GM21619 (cell line): ENCODE data around the gene BRMS1L.
A peak's percentile ranks its signal among the peaks of the same experiment; 100 is the strongest.
"Not testable (repeated sequence)": the region's sequence is repeated elsewhere in the genome, so short reads cannot be mapped to it uniquely, and the experiment has no call there.

Experiments used
- ATAC-seq: cut with Tn5 transposase; IDR thresholded peaks from one replicate; pipeline ENCODE4 v1.9.1; 2021; ENCODE audit not compliant: unreplicated experiment

BRMS1L gene

DNA sequence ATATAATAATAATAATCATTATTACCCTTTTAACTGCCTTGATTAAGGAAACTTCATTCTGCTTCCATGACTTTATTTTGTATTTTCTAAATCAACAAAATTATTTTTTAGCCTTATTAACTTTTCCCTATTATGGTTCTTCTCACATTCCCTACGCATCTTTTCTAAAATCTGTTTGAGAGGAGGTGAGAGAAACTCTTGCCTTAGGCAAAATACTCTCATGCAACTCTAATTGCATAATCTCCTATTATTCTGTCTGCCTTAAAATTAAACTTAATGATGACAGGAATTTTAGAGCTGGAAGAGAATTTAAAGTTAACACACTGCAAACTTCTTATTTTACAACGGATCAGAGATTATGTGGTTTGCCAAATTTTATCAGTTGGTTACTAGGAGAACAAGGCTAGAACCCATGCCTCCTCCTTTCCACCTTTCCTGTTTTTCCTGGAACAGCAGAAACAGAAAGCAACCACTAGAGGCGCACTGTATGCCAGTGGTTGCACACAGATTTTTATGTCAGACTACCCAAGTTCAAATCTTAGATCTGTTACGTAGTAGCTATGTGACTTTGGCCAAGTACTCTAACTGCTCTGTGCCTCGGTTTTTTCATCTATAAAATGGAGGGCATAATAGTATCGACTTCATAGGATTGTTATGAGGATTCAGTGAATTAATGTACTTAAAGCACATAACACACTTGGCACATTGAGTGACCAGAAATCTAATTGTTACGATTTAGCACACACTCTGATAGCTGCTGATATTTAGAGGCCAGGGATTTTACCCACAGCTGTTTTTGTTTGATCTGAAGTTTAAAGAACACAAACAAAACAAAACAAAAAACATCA is 4.3 kb upstream of the BRMS1L start:
- ATAC-seq: no peak

- no peak for ATAC-seq
These were observed 3.6 kb upstream of the BRMS1L start for GRCh38 chr14:35822501-35822900.

DNA sequence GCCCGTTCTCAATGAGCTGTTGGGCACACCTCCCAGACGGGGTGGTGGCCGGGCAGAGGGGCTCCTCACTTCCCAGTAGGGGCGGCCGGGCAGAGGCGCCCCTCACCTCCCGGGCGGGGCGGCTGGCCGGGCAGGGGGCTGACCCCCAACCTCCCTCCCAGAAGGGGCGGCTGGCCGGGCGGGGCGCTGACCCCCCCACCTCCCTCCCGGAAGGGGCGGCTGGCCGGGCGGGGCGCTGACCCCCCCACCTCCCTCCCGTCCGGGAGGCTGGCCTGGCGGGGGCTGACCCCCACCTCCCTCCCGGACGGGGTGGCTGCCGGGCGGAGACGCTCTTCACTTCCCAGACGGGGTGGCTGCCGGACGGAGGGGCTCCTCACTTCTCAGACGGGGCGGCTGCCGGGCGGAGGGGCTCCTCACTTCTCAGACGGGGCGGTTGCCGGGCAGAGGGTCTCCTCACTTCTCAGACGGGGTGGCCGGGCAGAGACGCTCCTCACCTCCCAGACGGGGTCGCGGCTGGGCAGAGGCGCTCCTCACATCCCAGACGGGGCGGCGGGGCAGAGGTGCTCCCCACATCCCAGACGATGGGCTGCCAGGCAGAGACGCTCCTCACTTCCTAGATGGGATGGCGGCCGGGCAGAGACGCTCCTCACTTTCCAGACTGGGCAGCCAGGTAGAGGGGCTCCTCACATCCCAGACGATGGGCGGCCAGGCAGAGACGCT is 1.5 kb upstream of the BRMS1L start:
- ATAC-seq: not testable (repeated sequence)

- no peak for ATAC-seq
These were observed 245 bp upstream of the BRMS1L start for GRCh38 chr14:35825968-35826217.

- ATAC-seq: no peak
These were observed 846 bp downstream of the BRMS1L start for GRCh38 chr14:35826952-35827416.

DNA sequence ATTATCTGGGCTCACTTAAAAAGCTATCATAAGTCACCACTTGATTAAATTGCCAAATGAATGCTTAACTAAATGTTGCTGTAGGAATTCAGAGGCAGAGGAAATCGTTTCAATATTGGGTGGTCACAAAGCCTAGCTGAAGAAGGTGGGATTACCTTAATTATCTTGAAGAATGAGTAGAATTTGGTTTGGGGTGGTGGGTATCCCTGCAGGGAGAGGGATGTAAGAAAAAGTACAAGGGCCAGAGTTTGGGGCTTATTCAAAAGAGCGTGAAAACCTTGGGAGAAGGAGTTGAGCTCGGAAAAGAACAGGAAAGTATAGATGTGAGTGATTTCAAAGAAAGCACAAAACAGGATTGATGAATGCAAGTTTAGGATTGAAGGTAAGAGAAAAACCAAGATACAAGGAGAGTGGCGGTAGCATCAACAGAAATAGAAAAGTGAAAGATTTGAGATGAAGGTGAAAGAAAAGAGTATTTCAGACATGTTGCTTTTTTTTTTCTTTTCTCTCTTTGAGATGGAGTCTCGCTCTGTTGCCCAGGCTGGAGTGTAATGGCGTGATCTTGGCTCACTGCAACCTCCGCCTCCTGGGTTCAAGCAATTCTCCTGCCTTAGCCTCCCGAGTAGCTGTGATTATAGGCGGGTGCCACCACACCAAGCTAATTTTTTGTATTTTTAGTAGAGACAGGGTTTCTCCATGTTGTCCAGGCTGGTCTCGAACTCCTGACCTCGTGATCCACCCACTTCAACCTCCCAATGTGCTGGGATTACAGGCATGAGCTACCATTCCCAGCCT is 1.7 kb downstream of the BRMS1L start:
- no peak for ATAC-seq

DNA sequence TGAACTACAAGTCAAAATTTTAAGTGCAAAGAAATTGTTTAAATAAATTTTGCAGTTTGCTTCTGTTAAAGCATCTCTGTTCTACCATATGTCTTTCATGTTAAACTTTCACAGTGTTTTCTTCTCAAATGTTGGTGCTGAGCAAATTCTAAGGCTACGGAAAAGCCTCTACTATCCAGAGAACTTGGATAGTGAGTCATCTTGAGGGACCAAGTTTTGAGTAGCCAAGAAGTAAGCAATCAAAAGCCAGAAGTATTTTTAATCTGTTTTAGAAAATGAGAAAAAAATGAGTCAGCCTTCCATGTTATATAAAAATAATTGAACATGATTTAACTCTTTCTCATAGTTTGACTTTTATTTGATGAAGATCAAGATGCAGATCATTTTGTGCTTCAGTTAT is 3.3 kb downstream of the BRMS1L start:
- ATAC-seq: no peak

DNA sequence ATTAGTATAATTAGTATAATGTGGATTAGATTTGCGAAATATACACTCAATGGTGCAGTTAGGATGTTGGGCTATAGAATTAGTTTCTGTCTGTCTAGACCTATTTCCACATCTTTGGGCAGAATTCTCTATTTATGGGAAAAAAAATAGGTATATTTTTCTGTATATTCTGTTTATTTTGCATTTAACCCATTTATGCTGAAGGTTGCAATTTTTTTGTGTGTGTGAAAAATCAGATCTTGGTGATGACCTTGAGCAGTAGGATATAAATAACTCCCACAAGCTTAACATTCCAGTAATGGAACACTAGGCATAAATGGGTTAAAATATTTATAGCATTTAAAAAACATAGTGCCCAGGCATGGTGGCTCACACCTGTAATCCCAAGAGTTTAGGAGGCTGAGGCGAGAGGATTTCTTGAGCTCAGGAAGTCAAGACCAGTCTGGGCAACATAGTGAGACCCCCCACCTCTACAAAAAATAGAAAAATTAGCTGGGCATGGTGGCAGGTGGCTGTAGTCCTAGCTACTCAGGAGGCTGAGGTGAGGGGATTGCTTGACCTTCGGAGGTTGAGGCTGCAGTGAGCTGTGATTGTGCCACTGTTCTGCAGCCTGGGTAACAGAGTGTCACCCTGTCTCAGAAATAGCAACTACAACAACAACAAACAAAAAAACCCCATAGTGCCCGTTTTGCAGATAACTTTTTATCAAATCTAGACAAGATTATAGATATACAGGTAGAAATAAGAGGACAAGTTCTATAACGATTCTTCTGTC is 9.3 kb downstream of the BRMS1L start:
- no peak for ATAC-seq

- not testable (repeated sequence) for ATAC-seq
These were observed 15.6 kb downstream of the BRMS1L start for GRCh38 chr14:35841704-35842103.

- ATAC-seq: not testable (repeated sequence)
These were observed 16.1 kb downstream of the BRMS1L start for GRCh38 chr14:35842245-35842644.

GRCh38 chr14:35844494-35844893 is 18.4 kb downstream of the BRMS1L start:
- ATAC-seq: no peak

DNA sequence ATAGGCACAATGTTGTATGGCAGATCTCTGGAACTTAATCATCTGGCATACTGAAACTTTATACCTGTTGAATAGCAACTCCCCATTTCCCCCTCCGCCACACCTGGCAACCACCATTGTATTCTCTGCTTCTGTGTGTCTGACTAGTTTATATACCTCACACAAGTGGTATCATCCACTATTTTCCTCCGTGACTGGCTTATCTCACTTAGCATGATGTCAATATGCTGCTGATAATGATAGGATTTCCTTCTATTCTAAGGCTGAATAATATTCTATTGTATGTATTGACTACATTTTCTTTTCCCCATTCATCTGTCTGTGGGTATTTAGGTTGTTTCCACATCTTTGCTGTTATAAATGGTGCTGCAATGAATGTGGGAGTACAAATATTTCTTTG is 21.5 kb downstream of the BRMS1L start:
- ATAC-seq: no peak

- ATAC-seq: no peak
These were observed 23.0 kb downstream of the BRMS1L start for GRCh38 chr14:35849122-35849521.

GRCh38 chr14:35851823-35852222 is 25.7 kb downstream of the BRMS1L start:
- ATAC-seq: no peak

GRCh38 chr14:35853225-35853624 is 27.1 kb downstream of the BRMS1L start:
- ATAC-seq: no peak

- no peak for ATAC-seq
These were observed 28.6 kb downstream of the BRMS1L start for GRCh38 chr14:35854696-35855270.

GRCh38 chr14:35855876-35856481 is 29.8 kb downstream of the BRMS1L start:
- ATAC-seq: peak; percentile 94

- no peak for ATAC-seq
These were observed 32.5 kb downstream of the BRMS1L start for GRCh38 chr14:35858521-35859209.

- ATAC-seq: peak; percentile 74
These were observed 35.2 kb downstream of the BRMS1L start for GRCh38 chr14:35861204-35861868.
